DMS53 treated with DMSO at 0.1 percent for 48 hours (cell line): ENCODE data around the gene RAB3IP.
"Not testable (repeated sequence)": the region's sequence is repeated elsewhere in the genome, so short reads cannot be mapped to it uniquely, and the experiment has no call there.

Experiments
- DNase-seq: peaks from one replicate; lab custom pipeline; 2025; ENCODE audit not compliant: unreplicated experiment; lab: John Stamatoyannopoulos, UW

RAB3IP gene

DNA sequence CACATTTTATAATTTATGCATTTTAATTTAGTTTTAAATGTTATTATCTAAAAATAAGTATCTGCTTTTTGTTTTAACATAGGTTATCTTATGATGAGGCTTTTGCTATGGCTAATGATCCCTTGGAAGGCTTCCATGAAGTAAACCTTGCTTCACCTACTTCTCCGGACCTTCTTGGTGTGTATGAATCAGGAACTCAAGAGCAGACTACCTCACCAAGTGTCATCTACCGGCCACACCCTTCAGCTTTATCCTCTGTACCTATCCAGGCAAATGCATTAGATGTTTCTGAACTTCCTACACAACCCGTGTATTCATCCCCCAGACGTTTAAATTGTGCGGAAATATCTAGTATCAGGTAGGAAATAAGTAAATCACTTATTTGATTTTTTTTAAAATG is 16.6 kb downstream of the RAB3IP start:
- DNase-seq: no peak

DNA sequence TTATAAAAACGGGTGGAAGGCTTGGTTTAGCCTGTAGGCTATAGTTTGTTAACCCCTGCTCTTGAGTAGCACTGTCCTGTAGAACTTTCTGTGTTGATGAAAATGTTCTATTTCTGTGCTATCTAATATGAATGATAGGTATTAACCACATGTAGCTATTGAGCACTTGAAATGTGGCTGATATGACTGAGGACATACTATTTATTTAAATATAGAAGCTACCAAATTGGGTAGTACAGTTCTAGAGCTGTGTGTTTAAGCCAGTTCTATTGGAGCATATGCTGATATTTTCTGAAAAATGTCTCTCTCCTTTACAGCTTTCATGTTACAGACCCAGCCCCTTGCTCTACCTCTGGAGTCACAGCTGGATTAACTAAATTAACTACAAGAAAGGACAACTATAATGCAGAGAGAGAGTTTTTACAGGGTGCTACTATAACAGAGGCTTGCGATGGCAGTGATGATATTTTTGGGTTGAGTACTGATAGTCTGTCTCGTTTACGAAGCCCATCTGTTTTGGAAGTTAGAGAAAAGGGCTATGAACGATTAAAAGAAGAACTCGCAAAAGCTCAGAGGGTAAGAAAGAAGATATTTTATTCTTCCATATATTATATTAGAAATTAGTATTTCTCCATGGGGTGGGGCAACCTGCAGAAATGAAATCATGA is 17.6 kb downstream of the RAB3IP start:
- DNase-seq: no peak

DNA sequence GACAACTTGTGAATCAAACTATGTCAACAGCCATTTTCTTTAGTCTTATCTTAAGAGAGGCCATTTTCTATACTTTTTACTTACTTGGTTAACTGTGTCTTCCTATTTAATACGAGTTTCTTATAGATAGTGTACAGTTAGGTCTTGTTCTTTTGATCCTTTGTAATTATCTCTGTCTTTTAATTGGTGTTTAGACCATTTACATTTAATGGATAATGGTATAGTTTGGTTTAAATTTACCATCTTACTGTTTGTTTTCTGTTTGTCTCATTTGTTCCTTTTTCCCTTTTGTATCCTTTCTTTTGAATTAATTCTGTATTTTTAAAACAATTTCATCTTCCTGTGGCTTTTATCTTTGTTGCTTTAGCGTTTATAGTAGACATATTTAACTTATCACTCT is 19.4 kb downstream of the RAB3IP start:
- no peak for DNase-seq

DNA sequence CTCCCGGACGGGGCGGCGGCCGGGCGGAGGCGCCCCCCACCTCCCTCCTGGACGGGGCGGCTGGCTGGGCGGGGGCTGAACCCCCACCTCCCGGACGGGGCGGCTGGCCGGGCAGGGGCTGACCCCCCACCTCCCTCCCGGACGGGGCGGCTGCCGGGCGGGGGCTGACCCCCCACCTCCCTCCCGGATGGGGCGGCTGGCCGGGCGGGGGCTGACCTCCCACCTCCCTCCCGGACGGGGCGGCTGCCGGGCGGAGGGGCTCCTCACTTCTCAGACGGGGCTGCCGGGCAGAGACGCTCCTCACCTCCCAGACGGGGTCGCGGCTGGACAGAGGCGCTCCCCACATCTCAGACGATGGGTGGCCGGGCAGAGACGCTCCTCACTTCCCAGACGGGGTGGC is 20.9 kb downstream of the RAB3IP start:
- DNase-seq: not testable (repeated sequence)

DNA sequence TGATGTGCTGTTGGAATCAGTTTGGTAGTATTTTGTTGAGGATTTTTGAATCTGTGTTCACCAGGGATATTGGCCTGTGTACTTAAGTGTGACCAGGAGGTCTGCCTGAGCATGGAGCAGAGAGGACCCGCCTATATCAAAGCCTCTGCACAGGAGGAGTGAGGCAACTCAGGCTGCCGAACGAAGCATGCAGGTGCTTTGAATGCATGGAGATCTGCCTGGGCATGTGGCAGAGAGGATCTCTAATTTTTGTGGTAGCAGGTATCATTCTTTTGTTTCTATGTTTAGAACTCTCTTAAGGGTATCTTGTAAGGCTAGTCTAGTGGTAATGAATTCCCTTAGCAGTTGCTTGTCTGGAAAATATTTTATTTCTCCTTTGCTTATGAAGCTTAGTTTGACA is 26.9 kb downstream of the RAB3IP start:
- DNase-seq: no peak

DNA sequence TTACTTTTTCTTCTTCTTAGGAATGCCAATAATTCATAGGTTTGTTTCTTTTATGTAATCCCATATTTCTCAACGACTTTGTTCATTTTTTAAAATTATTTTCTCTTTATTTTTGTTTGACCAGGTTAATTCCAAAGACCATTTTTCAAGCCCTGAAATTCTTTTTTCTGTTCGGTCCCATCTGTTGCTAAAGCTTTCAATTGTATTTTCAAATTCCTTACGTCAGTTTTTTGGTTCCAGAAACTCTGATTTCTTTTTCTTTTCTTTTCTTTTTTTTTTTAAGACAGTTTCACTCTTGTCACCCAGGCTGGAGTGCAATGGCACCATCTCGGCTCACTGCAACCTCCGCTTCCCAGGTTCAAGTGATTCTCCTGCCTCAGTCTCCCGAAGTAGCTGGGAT is 27.6 kb downstream of the RAB3IP start:
- DNase-seq: no peak

DNA sequence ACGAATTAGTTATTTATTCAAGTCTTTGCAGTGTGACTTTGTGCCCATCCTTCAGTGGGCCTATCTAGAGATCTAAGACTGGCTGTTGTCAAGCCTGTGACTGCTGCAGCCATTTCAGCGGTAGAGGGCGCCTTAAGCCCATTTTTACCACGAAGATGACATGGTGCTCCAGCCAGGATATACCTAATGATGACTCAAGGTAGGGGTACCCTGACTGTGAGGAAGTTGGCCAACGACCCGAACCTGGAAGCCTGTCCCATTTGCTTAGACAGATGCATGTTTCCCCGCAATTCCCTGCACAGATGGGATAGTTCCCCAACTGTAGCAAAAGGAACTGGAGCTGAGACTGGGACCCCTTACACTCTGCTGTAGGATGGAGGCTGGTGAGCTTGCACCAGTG is 41.3 kb downstream of the RAB3IP start:
- peak; percentile 7 for DNase-seq

DNA sequence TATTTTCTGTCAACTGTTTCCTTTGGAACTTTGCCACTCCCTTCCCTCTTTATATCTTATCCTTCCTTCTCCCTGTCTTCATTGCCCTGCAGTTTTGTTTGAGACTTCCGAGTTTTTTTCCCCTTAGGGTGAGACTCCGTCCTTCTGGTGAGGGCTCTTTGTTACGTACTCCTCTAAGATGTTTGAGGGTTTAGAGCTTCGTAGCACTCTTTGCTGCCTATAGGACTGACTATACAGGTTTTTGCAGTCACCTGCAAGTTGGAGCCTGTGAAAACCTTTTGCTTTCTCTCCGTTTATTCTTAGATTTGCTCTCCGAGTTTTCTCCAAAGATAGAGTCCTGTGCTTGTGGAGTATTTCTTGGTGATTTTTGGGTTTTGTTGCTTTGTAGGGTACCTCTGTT is 44.7 kb downstream of the RAB3IP start:
- DNase-seq: no peak

DNA sequence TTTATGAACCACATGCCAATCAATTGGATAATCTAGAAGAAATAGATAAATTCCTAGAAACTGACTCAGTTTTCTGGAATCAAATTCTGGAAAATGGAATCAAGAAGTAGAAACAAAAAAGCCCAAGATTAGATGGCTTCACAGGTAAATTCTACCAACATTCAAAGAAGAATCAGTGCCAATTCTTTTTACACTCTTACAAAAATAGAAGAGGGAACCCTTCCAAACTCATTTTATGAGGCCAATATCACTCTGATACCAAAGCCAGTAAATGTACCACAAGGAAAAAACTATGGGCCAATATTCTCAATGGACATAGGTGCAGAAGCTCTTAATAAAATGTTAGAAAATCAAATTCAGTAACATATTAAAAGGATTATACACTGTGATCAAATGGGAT is 50.7 kb downstream of the RAB3IP start:
- DNase-seq: no peak

DNA sequence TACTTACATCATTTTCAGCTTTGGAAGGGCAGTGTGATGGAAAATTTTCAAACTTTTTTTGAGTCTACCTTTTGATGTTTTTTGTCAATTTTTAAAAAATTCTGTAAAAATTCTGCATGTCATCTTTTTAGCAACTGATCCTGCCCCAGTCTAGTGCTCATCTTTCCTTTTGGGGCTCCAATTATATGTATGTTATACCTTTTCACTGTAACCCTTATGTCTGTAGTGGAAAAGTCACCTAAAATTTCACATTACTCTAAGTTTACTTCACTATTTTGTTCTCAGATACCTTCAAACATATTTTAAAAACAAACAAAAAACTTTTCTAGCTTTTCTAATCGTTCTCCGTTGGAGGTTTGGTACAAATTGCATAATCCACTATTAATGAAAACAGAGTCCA is 53.9 kb downstream of the RAB3IP start:
- no peak for DNase-seq

DNA sequence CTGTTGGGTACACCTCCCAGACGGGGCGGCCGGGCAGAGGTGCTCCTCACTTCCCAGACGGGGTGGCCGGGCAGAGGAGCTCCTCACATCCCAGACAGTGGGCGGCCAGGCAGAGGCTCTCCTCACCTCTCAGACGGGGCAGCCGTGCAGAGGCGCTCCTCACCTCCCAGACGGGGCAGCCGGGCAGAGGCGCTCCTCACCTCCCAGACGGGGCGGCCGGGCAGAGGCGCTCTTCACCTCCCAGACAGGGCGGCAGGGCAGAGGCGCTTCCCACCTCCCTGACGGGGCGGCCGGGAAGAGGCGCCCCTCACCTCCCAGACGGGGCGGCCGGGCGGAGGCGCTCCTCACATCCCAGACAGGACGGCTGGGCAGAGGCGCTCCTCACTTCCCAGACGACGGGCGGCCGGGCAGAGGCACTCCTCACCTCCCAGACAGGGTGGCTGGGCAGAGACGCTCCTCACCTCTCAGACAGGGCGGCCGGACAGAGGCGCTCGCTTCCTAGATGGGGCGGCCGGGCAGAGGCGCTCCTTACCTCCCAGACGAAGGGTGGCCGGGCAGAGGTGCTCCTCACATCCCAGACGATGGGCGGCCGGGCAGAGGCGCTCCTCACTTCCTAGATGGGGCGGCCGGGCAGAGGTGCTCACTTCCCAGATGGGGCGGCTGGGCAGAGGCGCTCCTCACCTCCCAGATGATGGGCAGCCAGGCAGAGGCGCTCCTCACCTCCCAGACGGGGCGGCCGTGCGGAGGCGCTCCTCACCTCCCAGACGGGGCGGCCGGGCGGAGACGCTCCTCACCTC is 68.6 kb downstream of the RAB3IP start:
- DNase-seq: not testable (repeated sequence)

DNA sequence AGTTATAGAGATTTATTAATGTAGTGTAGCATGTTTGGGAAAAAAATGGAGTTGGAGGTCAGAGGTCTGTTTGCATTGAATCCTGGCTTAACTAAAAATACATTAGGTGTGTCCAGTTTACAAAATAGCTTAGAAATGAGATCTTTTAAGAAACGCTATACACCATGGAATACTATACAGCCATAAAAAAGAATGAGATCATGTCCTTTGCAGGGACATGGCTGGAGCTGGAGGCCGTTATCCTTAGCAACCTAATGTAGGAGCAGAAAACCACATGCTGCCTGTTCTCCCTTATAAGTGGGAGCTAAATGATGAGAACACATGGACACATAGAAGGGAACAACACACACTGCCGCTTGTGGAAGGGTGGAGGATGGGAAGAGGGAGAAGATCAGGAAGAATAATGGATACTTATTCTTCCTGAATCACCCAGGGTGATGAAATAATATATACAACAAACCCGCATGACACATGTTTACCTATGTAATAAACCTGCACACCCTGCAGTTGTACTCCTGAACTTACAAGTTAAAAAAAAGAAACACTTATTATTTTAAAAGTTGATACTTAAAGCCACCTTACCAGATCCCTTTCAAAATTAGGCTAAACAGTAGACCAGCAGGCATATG is 72.3 kb downstream of the RAB3IP start:
- no peak for DNase-seq

DNA sequence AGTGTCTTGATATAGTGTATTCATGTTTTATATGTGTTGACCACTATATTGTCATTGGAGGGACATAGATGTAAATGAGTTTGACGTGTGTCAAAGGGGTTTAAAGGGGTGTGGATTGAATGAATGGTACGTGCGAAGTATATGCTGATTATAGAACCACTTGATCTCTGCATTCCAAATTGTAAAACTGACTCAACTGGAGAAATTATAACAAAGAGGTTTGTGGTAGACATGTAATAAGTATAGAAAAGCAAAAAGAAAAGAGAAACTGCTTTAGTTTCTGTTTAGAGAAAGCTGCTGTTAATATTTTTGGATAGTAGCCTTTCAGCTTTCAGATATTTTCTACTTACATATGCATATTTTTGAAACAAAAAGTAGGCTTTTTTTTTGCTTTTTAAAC is 77.4 kb downstream of the RAB3IP start:
- no peak for DNase-seq

DNA sequence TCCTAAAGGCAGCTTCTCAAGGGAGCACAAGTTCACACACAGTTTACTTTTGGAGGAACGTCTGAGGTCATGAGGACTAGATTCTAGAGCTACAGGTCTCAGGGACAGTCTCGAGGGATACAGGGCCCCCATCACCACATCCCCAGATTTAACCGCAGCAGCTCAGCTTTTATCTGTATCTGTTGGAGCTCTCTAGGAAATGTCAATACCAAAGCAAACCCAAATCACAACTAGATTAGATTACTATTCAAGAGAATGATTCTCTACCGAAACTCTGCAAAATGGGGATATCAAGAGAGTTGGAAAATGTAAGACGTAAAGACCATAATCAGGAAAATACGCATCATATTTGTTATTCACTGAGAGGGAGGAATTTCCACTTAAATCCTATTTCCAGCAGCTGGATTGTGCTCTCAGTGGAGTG is 82.4 kb downstream of the RAB3IP start:
- no peak for DNase-seq

DNA sequence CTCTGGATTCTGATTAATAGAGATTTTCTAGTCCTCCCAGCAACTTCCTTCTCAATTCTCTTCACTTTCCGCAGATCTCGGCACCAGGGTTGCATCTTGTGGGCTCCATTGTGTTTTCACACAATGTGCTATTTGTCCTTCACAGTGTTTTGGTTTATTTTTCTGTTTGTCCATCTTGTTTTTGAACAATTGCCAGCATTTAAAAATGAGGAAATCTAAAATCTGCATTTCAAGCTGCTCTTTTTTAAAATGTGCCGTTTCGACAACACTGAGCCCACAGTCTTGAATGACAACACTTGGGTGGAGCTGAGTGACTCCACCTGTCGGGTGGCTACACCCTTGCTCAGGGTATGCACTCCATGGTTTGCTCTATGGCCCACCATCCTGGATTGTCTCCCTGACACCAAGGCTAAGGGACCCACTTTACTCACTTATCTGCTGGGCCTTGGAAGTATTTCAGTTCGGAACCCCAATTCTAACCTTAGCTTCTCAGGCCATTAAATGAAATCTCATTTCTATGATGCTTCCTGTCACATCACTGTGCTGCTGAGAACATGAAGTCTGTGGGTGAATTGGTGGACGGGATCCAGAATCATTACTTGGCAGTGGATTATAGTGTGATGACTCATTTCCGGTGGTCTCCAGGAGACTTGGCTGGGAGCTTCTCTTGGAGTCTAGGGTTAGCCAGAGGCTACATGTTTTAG is 82.9 kb downstream of the RAB3IP start:
- DNase-seq: no peak

DNA sequence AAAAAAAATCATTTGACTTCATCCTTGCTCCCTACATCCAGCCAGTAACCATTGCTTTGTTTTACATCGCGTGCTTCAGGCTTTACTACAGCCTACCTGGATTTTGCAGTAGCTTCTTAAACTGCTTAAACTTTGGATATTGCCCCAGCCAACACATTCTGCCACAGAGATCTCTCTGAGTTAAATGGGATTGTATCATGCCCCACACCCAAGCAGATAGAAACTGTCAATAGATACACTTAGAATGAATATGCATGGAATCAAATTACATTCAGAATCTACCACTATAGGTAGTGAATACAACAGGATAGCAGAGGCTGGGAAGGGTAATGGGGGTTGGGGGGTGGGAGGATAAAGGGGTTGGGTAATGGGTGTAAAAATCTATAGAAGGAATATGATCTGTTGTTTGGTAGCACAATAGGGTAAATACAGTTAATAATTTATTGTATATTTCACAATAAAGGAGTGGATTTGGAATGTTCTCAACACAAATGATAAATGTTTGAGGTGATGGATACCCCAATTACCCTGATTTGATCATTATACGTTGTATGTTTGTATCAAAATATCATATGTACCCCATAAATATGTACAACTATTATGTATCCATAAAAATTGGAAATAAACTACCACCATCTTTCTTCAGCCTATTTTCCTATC is 83.7 kb downstream of the RAB3IP start:
- DNase-seq: no peak

DNA sequence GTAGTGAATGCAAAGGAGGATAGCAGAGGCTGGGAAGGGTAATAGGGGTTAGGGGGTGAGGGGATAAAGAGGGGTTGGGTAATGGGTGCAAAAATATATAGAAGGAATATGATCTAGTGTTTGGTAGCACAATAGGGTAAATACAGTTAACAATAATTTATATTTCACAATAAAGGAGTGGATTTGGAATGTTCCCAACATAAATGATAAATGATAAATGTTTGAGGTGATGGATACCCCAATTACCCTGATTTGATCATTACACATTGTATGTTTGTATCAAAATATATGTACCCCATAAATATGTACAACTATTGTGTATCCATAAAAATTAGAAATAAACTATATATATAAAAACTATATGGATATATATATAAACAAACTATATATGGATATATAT is 85.4 kb downstream of the RAB3IP start:
- DNase-seq: no peak

DNA sequence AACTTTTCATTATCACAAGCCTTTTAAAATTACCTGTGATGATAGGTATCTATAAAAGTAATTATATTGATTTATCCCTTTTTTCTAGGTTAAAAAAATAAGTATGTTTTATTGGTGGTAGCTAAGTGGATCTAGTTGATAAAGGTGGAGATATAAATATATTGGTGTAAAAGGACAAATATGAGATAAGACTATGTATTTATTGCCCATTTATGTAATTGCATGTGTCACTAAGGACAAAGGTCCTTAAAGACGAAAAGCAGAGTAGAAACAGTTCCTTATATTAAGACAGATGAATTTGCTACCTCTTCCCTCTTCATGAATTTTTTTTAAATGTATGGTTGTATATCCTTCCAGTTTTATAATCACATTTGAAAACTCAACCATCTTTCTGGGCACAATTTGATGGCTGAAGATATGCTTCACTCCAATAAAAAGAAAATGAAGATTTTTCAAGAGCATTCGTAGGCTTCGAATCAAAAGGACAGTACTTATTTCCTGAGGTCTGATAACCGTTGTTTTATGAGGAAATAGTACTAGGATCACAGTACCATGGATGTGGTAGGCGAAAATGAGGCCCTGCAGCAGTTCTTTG is 86.4 kb downstream of the RAB3IP start, which contains the start of gene MYRFL:
TSS of gene MYRFL (plus strand) at position 262 of the 595 bp plus-strand sequence. CDS start at position 553, 291 bp downstream.
- no peak for DNase-seq

DNA sequence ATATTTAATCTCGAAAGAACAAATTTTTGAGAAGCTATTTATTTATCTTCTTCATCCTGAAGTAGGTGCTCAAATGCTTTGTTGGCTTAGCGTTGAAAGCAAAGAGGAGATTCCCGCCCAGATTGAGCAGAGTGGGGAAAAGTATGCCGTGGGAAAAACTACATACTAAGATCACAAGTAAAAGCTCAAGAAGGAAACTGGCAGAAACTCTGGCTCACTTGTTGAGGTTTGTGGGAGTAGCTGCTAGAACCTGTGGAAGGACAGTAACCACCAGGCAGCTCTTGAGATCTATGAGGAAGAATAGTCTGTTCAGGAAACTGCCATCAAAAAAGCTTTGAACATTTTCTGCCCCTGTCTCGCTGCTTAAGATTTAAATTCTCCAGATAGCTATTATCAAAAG is 90.2 kb downstream of the RAB3IP start:
- DNase-seq: no peak

DNA sequence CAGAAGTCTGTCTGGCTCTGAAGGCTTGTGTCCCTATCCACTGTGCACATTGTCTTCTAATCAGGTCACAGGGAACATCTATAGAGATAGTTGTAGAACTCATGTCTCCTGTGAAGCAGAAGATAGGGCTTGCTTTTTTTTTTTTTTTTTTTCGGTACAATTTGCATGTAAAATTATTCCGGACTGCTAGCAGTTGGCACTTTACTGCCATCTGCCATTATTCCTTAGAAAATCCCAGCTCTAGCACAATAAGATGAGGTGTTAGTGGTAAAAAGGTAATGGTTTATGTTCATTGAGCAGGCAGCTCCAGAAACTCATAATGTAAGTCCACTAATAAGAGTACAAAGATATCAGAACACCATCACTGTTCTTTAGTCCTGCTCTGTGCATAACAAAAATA is 95.0 kb downstream of the RAB3IP start:
- no peak for DNase-seq

DNA sequence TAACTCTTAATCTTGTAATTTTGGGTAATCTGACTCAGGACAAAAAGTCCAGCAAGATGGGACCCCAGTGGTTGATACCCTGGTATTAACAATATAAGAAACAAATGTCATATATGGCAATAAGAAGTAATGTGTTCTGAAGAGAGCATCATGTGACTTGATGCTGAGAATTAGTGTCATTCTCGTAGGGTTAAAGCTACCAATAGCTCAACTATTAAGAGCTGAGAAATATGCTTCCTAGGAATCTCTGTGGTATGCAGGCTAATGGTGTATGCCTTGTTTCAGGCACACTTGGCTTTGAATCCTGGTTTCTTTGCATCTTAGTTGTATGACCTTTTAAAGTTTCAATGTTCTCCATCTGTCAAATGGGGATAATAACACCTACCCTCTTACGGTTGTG is 95.5 kb downstream of the RAB3IP start:
- DNase-seq: no peak
